Measurements from ENCODE around the gene CCSER1.

DNA sequence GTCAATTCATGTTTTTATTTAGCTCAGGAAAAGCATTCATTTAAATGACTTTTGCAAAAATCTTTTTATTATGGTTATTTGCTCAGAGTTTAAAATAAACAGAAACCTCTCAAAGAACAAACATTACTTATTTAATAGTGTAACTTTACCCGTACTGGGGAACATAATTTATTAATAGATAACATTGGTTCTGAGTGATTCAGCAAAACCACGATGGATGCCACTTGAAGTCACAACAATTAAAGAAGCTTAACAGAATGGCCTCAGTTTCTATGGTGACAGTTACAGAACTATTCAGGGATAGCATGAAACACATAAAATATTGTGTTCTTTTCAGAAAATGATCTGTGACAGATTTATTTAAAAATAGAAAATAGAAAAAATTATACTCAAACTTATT lies 368.7 kb downstream of the CCSER1 start:
- TF ChIP-seq, protein P1, sequence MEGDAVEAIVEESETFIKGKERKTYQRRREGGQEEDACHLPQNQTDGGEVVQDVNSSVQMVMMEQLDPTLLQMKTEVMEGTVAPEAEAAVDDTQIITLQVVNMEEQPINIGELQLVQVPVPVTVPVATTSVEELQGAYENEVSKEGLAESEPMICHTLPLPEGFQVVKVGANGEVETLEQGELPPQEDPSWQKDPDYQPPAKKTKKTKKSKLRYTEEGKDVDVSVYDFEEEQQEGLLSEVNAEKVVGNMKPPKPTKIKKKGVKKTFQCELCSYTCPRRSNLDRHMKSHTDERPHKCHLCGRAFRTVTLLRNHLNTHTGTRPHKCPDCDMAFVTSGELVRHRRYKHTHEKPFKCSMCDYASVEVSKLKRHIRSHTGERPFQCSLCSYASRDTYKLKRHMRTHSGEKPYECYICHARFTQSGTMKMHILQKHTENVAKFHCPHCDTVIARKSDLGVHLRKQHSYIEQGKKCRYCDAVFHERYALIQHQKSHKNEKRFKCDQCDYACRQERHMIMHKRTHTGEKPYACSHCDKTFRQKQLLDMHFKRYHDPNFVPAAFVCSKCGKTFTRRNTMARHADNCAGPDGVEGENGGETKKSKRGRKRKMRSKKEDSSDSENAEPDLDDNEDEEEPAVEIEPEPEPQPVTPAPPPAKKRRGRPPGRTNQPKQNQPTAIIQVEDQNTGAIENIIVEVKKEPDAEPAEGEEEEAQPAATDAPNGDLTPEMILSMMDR (IDR thresholded peaks at IDR 0.05; ENCODE audit: low read depth, low read length, poor library complexity, severe bottlenecking) = no peak
- TF ChIP-seq EZH2phosphoT487 (IDR thresholded peaks at IDR 0.05; ENCODE audit: borderline replicate concordance, low read length) = no peak
